GM21723 (cell line): ENCODE data around the gene NME3.

Source experiments
- ATAC-seq: cut with Tn5 transposase; IDR thresholded peaks from one replicate; pipeline ENCODE4 v1.9.1; 2021; ENCODE audit warnings: mild to moderate bottlenecking, moderate library complexity; ENCODE audit not compliant: unreplicated experiment

NME3 gene

GRCh38 chr16:1781758-1782407, 10.5 kb upstream of the NME3 start:
- peak; percentile 10 for ATAC-seq

- ATAC-seq = no peak
These were observed 9.9 kb upstream of the NME3 start for GRCh38 chr16:1781254-1781653.

- ATAC-seq = no peak
These were observed 9.3 kb upstream of the NME3 start for GRCh38 chr16:1780677-1781072.

- ATAC-seq = no peak
These were observed 8.7 kb upstream of the NME3 start for GRCh38 chr16:1779741-1780676.

- ATAC-seq = no peak
These were observed 7.9 kb upstream of the NME3 start for GRCh38 chr16:1779234-1779701.

GRCh38 chr16:1778200-1779179, 7.1 kb upstream of the NME3 start:
- ATAC-seq = no peak

GRCh38 chr16:1777375-1778199, 6.2 kb upstream of the NME3 start:
- ATAC-seq = no peak

- no peak for ATAC-seq
These were observed 5.6 kb upstream of the NME3 start for GRCh38 chr16:1776991-1777374.

- no peak for ATAC-seq
These were observed 5.3 kb upstream of the NME3 start for GRCh38 chr16:1776672-1776955.

GRCh38 chr16:1775846-1776671, 4.7 kb upstream of the NME3 start:
- no peak for ATAC-seq

GRCh38 chr16:1775006-1775845, 3.9 kb upstream of the NME3 start:
- ATAC-seq = no peak

- ATAC-seq = no peak
These were observed 3.1 kb upstream of the NME3 start for GRCh38 chr16:1774448-1774780.

GRCh38 chr16:1773703-1774447, 2.5 kb upstream of the NME3 start:
- no peak for ATAC-seq

- peak; percentile 45 for ATAC-seq
These were observed 1.8 kb upstream of the NME3 start, which contains the start of gene MRPS34 for GRCh38 chr16:1772908-1773702. MRPS34 (minus strand) TSS chr16:1773134; CDS start chr16:1773119, 15 bp downstream.

- ATAC-seq = peak; percentile 9
These were observed 1.1 kb upstream of the NME3 start, which contains the start of gene EME2 for GRCh38 chr16:1772362-1772907. EME2 (plus strand) TSS chr16:1772810; CDS start chr16:1773228, 418 bp downstream.

- no peak for ATAC-seq
These were observed 570 bp upstream of the NME3 start for GRCh38 chr16:1771864-1772361.
